HG02884 (cell line): ENCODE measurements around the gene PRPSAP2.

Source experiments
- ATAC-seq: cut with Tn5 transposase; IDR thresholded peaks from one replicate; pipeline ENCODE4 v1.9.1; 2021; ENCODE audit warnings: mild to moderate bottlenecking, moderate library complexity; ENCODE audit not compliant: unreplicated experiment

The PRPSAP2 gene

GRCh38 chr17:18977646-18978045 is 119.7 kb downstream of the PRPSAP2 start:
- no peak for ATAC-seq

DNA sequence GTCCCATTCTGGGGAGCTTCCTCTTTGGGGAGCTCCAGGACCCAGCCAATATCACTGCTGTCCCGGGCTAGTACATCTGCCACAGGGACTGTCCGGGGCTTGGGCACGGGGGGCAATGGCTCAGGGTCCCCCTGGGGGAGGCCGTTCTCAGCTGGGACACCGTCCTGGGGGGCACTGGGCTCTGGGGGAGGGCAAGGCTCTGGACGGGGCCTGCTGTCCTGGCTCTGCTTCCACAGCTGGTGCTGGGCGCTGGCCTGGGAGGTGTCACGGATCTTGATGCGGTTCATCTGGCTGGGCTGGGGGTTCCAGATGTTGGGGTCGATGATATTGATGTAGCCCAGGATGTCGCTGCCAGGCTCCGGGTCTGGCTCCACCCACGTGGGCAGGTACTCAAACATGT is 120.1 kb downstream of the PRPSAP2 start:
- ATAC-seq = no peak

GRCh38 chr17:18978655-18979054 is 120.7 kb downstream of the PRPSAP2 start:
- no peak for ATAC-seq
